Suprapubic skin (tissue), 4 donors: ENCODE measurements around the gene SLC17A5.

Source experiments
- POLR2A ChIP-seq, 2 donors: fragments of 450-650 bp; IDR thresholded peaks; one replicate each; pipeline ENCODE4 v1.6.1; 2017; ENCODE audit warnings: antibody characterized with exemption in 2 of 2, mild to moderate bottlenecking in 2 of 2, moderate library complexity in 2 of 2
- POLR2AphosphoS5 ChIP-seq, 3 donors: sonication (generic); formaldehyde crosslinking; IDR thresholded peaks; one replicate each; pipeline ENCODE4 v1.6.1; 2017; ENCODE audit warnings: antibody characterized with exemption in 3 of 3

DNA sequence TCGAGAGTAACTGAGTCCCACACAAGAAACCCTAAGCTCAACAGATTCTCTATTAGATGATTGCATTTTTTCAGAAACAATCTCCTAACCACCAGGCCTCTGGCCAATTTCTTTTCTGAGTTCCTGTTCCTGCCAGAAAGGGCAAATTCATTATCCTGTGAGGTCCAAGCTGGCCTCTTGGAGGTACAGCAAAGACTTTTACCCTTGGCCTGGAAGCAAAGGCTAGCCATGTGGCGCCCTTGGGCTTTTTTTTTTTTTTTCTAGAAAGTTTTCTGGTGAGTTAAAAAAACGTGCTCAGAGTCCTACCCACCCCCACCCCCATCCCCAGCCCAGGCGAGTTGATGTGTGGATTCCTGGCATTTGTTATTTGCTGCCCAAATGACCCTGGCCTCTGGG, 73.9 kb downstream of the SLC17A5 start:
- no peak for TF ChIP-seq POLR2AphosphoS5 (IDR thresholded peaks at IDR 0.05)
- no peak for TF ChIP-seq POLR2A (IDR thresholded peaks at IDR 0.05)
